H54 (cell line): ENCODE data around the gene GNAO1.

Experiments used
- DNase-seq: peaks from one replicate; pipeline ENCODE4 v3.0.0; 2011; ENCODE audit warnings: low spot score, mixed read lengths; ENCODE audit not compliant: insufficient read length
- FAIRE-seq: peaks from 3 replicates; lab custom pipeline; 2011; peaks lifted over from hg19 to GRCh38; lab: Jason Lieb, UNC
- POLR2A ChIP-seq: IDR thresholded peaks from 2 replicates; pipeline ENCODE4 v1.6.1; 2011; ENCODE audit warnings: low read depth, mild to moderate bottlenecking, low read length

The GNAO1 gene

DNA sequence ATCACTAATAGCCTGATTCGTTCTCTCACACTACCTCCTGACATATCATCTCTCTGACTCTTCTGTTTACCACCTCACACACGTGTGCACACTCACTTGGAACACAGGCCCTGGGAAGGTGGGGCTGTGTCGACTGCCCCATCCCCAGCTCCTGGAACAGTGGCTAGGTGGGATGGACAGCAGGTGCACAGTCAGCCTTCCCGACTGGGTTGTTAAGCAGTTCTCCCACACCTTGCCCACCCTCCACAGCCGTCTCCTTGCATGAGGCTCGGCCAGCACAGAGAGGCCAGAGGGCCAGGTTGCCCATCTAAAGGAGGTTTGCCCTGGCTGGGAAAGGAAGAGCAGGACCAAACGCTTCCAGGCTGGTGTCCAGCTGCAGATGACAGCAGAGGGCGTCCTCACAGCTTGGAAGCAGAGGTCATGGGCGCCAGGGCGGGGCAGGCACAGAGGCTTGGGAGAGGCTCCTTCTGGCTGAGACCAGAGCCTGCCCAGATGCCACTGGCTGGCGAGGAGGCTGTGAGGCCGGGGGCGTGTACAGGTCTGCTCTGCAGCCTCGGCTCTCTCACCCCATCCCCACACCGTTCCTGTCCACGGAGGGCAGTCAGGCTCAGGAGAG lies 141.3 kb downstream of the GNAO1 start:
- peak; percentile 72 for FAIRE-seq
- no peak for TF ChIP-seq POLR2A

DNA sequence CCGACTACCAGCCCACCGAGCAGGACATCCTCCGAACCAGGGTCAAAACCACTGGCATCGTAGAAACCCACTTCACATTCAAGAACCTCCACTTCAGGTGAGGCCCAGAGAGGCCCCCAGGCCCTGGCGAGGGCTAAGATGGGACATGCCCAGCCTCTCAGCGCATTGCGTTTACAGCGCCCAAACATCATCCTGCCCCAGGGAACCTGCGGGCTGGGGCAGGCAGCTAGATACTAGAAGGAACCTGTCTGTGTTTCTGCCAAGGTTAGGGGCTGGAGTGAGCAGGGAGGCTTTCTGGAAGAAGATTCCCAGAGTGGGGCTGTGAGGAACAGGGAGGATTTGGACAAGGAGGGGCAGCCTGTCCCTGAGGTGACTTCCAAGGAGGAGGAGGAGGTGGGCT lies 143.5 kb downstream of the GNAO1 start:
- TF ChIP-seq POLR2A: no peak
- no peak for FAIRE-seq

More for the DNA sequence above, 141.3 kb downstream of the GNAO1 start:
- DNase-seq: peak; percentile 92

DNA sequence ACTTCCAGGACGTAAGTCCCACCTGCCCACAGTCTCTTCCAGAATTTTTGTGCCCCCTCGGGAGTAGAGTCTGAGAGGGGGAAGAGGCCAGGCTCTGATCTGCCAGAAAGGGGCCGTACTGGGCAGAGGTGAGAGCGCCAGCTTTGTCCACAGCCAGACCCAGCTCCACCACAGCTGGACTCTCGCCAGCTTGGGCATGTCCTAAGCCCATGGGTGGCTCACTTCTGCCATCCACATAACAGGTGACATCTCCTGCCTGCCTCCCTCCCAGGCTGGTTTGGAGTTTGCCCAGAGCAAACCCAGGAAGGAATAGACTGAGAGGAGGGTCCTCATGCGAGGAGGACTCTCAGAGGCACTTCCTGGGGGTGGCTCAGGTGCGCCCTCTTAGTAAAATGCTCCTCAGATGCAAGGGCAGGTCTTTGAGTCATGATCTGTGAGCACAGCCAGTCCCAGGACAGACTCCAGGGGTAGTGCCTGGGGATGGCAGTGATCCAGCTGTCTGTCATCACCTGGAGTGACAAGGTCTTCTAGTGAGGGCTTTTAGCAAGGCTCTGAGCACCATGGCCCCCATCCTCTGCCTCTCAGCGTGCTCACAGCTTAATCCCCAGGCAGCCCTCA lies 144.9 kb downstream of the GNAO1 start:
- DNase-seq (no peak), FAIRE-seq (no peak)

More for the DNA sequence above, 143.5 kb downstream of the GNAO1 start:
- no peak for DNase-seq

DNA sequence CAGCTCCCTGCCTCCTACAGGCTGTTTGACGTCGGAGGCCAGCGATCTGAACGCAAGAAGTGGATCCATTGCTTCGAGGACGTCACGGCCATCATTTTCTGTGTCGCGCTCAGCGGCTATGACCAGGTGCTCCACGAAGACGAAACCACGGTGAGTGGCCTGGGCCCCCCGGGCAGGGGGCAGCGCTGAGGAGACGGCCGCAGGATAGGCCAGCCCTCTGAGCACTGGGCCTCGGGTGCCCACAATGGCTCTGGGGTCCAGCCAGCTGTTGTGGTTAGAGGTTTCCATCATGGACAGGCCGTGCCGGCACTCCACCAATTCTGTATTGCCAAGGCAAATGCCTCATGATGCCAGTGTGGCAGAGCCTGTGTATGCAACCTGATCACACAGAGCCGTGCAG lies 145.4 kb downstream of the GNAO1 start:
- FAIRE-seq (no peak), DNase-seq (no peak)
- TF ChIP-seq POLR2A: no peak

More for the DNA sequence above, 144.9 kb downstream of the GNAO1 start:
- no peak for TF ChIP-seq POLR2A

DNA sequence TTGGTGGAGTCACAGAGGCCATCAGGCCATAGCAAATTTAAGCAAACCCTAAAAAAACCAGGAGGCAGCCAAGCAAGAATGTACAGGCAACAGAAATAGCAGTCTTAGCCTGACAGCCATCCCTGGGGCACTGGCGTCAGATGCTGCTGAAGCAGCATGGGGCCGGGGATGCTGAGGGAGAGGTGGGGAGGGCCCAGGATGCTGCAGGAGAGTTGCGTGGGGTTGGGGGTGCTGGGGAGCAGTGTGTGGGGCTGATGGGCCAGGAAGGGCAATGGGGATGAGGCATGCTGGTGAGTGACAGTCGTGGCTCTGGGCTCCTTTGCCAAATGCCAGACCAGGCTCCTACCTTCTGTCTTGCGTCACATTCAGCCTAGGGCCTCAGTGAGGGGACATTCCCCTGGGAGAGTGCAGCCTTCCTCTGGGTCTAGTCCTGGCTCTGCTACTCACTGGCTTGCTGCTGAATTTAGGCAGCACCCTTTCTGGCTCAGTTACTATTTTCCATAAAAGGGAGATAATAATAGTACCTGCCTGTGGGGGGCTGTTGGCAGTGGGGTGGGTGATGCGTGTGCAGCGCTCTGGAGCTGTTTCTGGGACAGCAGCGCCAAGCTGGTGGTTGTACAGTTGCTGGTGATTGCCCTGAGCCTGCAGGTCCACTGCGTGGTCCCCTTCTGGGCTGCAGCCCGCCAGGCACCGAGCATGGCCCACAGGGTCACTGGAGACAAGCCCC lies 146.0 kb downstream of the GNAO1 start:
- no peak for FAIRE-seq
- DNase-seq: no peak
- no peak for TF ChIP-seq POLR2A

DNA sequence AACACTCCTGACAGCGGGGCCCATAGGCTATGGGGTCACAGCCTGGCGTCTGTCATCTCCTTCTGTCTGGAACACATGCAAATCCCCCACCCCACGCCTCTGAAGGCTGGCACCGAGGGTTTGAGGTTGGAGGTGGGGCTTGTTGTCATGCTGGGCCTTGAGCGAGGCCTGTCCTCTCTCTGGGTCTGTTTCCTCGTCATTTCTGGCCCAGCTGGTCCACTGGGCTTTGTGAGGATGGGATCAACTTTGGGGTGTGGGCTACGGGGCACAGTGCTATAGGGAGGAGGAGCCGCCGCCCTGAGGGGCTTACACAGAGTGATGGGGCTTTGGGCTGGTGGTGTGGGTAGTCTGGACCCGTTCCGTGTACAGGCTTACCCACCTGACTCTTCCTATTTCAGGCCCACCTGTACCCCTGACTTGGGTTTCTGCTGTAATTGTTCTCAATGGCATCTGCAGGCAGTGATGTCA lies 146.6 kb downstream of the GNAO1 start:
- DNase-seq: no peak
- TF ChIP-seq POLR2A: no peak
- no peak for FAIRE-seq

DNA sequence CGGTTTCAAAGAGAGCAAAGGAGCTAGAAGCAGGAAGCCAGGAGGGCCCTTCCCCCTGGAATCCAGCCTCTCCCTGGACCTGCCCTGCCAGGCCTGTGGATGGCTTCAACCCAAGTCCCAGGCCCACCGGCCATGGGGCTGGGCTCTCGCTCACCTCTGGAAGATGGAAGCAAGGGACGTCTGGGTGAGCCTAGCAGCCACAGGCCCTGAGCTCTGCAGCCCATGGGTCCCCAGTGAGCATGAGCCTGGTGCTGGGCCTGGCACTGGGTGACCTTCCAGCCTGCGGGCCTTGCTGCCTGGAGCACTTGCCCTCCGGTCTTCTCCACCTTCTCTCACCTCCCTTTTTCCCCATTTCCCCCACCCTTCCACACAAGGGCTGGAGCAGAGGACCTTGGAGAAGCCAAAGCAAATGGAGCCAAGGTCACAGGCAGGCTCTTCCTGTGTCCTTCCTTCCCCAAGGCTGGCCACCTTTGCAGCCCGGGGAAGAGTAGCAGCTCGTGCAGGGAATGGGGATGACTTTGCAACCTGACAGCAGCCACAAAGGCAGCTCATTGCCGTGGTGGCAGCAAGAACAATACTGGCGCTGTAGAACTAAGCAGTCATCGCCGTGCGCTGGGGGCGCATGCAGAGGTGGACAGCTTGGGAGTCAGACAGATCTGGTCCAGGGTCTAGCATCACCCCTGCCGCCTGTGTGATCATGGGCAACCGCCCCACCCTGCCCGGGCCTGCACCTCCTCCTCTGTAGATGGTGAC lies 147.5 kb downstream of the GNAO1 start:
- TF ChIP-seq POLR2A: no peak
- FAIRE-seq (no peak), DNase-seq (no peak)

DNA sequence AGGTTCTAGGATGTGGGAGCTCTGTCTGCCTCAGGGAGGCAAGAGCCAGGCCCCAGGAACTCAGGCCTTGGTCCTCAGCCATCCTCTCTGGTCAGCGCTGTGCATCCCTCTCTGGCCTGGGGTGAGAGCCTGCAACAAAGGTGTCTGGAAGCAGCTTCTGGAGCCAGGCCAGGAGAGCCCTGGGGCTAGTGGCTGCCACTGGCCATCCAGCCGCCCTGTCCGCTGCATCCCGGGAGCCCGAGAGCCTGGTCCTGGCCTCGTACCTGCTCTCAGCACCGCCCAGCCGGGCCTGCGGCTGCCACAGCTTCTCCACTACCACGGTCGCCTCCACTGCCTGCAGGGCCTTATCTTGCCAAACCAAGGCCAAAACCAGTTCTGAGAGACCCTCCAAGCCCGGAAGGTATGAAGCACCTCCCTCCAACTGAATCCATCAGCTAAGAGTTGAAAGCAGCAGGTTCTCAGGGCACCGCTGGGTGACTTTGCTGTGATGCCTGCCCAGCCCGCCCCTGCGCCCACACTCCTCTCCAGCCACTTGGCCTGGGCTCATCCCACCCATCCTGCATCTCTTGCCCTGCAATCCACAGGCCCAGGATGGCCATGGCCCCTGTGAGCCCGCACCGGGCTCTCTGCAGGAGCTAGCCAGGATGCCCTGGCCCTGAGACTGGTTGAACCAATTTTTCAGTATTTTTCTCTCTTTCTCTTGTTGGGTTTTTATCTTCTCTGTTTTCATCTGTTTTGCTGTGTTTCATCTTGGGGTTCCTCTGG lies 148.3 kb downstream of the GNAO1 start:
- no peak for TF ChIP-seq POLR2A
- DNase-seq: no peak
- no peak for FAIRE-seq

DNA sequence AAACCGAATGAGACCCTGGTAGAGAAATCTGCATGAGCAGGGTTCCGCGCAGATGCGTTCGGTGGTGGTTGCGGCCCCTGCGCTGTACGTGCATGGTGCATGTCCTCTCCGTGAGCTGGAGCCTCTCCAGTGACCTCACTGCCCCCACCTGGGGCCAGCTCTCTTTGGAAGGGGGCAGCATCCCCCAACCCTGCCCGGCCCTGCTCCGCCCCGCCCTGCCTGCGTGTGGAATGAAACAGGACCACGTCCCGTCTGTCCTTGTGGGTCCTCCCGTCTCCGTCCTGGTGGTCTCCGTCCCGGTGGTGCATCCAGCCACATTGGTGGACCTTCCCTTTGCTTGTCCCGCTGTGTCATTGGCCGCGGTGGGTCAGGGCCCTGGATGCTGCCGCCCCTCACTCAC lies 149.1 kb downstream of the GNAO1 start:
- no peak for TF ChIP-seq POLR2A

DNA sequence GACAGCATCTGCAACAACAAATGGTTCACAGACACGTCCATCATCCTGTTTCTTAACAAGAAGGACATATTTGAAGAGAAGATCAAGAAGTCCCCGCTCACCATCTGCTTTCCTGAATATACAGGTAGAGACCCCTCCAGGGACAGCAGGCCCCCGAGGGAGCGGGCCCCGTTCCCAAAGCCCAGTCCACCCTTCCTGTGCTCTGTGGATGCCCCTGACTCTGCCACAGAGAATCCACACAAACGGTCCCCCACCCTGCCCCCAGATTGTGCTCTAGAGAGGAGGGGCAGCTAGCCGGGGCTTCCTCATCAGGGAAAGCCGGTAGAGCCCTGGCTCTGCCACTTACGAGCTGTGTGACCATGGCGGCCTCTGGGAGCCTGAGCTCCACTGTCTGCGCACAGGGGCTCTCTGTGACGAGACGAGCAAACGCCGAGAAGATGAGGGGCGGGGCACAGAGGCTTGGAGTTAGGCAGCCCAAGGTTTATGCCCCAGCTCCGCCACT lies 149.6 kb downstream of the GNAO1 start:
- FAIRE-seq: no peak
- no peak for DNase-seq
- no peak for TF ChIP-seq POLR2A

More for the DNA sequence above, 149.1 kb downstream of the GNAO1 start:
- DNase-seq: no peak
- no peak for FAIRE-seq

DNA sequence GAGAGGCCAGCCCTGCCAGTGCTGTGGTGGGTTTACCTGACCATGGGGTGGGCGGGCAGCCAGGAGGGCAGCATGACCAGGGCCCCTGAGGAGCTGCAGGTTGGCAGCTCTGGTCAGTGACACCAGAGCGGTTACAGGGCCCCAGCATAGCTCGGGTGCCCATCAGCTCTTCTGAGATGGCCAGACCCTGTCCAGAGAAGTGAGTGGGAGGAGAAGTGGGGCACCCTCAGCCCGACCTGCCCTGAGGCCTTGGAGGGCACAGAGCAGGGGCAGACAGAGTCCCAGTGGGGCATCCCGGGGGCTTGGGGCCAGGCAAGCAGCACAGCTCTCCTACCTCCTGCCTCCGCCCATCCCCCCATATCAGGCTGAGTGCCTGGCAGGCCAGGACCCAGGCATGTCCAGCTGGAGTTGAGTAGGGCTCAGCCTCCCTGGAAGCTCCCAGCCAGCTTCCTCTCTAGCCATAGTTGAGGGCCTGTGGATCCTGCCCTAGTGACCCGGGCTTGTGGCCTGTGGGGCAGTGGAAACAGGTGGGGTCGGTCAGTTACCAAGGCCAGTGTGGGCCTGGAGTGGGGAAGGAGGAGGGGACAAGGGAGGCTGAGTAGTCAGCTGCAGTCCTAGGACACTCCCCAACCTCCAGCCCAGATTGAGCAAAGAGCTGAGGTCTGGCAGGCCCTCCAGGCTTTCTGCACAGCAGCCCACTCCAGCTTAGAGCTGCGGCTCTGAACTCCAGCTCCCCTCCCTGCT lies 150.5 kb downstream of the GNAO1 start:
- TF ChIP-seq POLR2A: no peak
- FAIRE-seq (no peak), DNase-seq (no peak)
